ENCODE measurements around the gene DNAAF8.
"Not testable (repeated sequence)": the region's sequence is repeated elsewhere in the genome, so short reads cannot be mapped to it uniquely, and the experiment has no call there.

DNAAF8 gene

GRCh38 chr16:4784444-4784987, 50.2 kb downstream of the DNAAF8 start:
- DNase-seq, result not testable (repeated sequence)

- no peak for DNase-seq
Measured at GRCh38 chr16:4785758-4786433, 51.6 kb downstream of the DNAAF8 start.

DNA sequence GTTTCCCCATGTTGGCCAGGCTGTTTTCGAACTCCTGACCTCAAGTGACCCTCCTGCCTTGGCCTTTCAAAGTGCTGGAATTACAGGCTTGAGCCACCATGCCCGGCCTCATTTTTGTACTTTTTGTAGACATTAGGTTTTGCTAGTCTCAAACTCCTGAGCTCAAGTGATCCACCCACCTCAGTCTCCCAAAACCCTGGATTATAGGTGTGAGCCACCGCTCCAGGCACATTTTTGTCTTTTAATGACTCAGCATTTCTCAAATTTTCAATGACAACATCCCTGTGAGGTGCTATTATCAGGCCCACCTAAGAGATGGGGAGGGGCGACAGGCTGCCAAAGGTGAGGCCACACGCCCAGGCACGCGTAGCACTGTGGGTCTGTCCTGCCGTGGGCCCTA, 52.7 kb downstream of the DNAAF8 start:
- DNase-seq, result no peak

- no peak for DNase-seq
Measured at GRCh38 chr16:4787627-4788482, 53.5 kb downstream of the DNAAF8 start, which contains the start of gene SEPTIN12. TSS of gene SEPTIN12 (minus strand) at chr16:4788345. CDS start at chr16:4787645, 700 bp downstream.

GRCh38 chr16:4788489-4788889, 54.2 kb downstream of the DNAAF8 start:
- DNase-seq, result no peak

GRCh38 chr16:4788910-4789309, 54.6 kb downstream of the DNAAF8 start:
- no peak for DNase-seq

DNA sequence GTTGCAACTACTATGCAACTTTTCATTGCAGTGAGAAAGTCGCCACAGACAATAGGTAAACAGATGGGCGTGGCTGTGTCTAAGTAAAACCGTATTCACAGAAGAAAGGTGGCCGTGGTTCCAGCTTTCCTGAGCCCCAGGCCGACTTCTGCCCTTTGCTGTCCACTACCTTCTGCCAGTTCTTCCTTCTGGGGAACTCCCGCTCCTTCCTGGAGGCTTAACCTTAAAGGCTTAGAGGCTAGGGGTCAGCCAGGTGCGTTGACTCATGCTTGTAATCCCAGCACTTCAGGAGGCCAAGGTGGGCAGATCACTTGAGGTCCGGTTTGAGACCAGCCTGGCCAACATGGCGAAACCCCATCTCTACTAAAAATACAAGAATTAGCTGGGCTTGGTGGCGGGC, 55.9 kb downstream of the DNAAF8 start:
- no peak for DNase-seq

- no peak for DNase-seq
Measured at GRCh38 chr16:4790871-4791270, 56.5 kb downstream of the DNAAF8 start.

GRCh38 chr16:4792951-4793513, 58.7 kb downstream of the DNAAF8 start:
- DNase-seq, result no peak

GRCh38 chr16:4795181-4795827, 61.0 kb downstream of the DNAAF8 start, which contains the start of gene SMIM22:
TSS of gene SMIM22 (plus strand) at chr16:4795369. CDS start at chr16:4795735, 366 bp downstream.
- DNase-seq, result no peak

- DNase-seq, result no peak
Measured at GRCh38 chr16:4795828-4796572, 61.7 kb downstream of the DNAAF8 start.

GRCh38 chr16:4796982-4797804, 62.9 kb downstream of the DNAAF8 start:
- no peak for DNase-seq

DNA sequence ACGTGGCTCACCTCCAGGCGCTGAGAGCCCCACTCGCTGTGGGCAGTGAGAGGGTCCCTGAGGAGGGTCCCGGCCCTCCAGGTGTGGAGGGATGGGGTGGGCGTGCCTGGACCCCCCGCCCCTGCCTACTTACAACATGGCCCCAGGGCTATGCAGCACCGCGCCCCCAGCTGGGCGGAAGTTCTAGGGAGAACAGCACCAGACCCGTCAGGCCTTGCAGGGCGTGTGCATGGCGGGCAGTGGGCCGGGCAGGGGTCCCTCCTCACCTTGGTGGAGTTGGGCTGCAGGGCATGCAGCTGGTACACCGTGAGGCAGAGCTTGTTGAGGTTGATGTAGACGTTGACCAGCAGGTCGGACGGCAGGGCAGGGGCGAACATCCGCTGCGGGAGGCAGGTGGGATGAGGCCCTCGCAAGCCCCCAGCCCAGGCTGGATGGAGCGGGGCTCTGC, 63.5 kb downstream of the DNAAF8 start:
- no peak for DNase-seq

GRCh38 chr16:4798456-4798855, 64.1 kb downstream of the DNAAF8 start:
- no peak for DNase-seq
